H1 (cell line): Measurements from ENCODE around the gene ARHGAP24. TPM values are rescaled to one million over a fixed set of nuclear protein-coding genes. Genes with fewer than 3 reads are reported as not detected.

ENCODE experiments used
- CTCF ChIA-PET: fragments of 300-600 bp; sonication (Branson Sonifier 250); formaldehyde crosslinking; loops from one replicate; lab custom pipeline; 2021; ENCODE audit not compliant: partially characterized antibody; lab: Charles Lee
- POLR2A ChIA-PET: fragments of 300-600 bp; sonication (Branson Sonifier 250); formaldehyde crosslinking; loops from one replicate; lab custom pipeline; 2021; ENCODE audit warnings: inconsistent platforms; ENCODE audit not compliant: partially characterized antibody; lab: Charles Lee
- DNase-seq, 2 experiments: peaks; one replicate each; pipeline versions ENCODE4 v3.0.0 to v3.0.0-alpha.2; 2010 to 2022; ENCODE audit warnings: low spot score in 2 of 2, low read depth in 1 of 2, mixed read lengths in 1 of 2
- FAIRE-seq: peaks from 2 replicates; lab custom pipeline; 2011; peaks lifted over from hg19 to GRCh38; lab: Jason Lieb, UNC
- H2AFZ ChIP-seq: 2 replicates; pipeline ENCODE4 v1.8.1; 2012; ENCODE audit warnings: low read length, inconsistent platforms
- H2AK5ac ChIP-seq: 2 replicates; pipeline ENCODE4 v1.6.1; 2013; ENCODE audit warnings: low read depth, low read length
- H2BK120ac ChIP-seq: replicated peaks from 2 replicates; pipeline ENCODE3; 2013; ENCODE audit warnings: low read depth, low read length, inconsistent platforms
- H2BK12ac ChIP-seq: 2 replicates; pipeline ENCODE4 v1.6.1; 2013; ENCODE audit warnings: low read depth, low read length
- H2BK15ac ChIP-seq: 2 replicates; pipeline ENCODE4 v1.6.1; 2013; ENCODE audit warnings: low read length
- H2BK20ac ChIP-seq: 2 replicates; pipeline ENCODE4 v1.6.1; 2013; ENCODE audit warnings: low read length
- H2BK5ac ChIP-seq: 2 replicates; pipeline ENCODE4 v1.6.1; 2013; ENCODE audit warnings: low read depth, low read length
- H3K14ac ChIP-seq: 2 replicates; pipeline ENCODE4 v1.6.1; 2013; ENCODE audit warnings: inconsistent platforms; ENCODE audit not compliant: insufficient read length
- H3K18ac ChIP-seq: 2 replicates; pipeline ENCODE4 v1.6.1; 2013; ENCODE audit warnings: low read length; ENCODE audit errors: extremely low read depth
- H3K23ac ChIP-seq: 2 replicates; pipeline ENCODE4 v1.6.1; 2013; ENCODE audit warnings: inconsistent platforms; ENCODE audit not compliant: insufficient read length
- H3K23me2 ChIP-seq: 2 replicates; pipeline ENCODE4 v1.6.1; 2013; ENCODE audit warnings: low read depth, low read length
- H3K27ac ChIP-seq: 2 replicates; pipeline ENCODE4 v1.6.1; 2011; ENCODE audit warnings: low read depth, low read length, inconsistent platforms
- H3K27me3 ChIP-seq, 4 experiments: replicated peaks in 1 of 4; 1 replicate in 1 of 4; 2 replicates in 3 of 4; pipeline versions ENCODE4 v1.6.1 to v1.8.1; 2011 to 2013; ENCODE audit warnings: low read length in 3 of 4, mild to moderate bottlenecking in 3 of 4, inconsistent platforms in 2 of 4, mixed read lengths in 2 of 4, moderate library complexity in 1 of 4; ENCODE audit not compliant: control insufficient read depth in 3 of 4, insufficient read depth in 3 of 4; ENCODE audit errors: extremely low read depth in 1 of 4
- H3K36me3 ChIP-seq, 4 experiments: 2 replicates each; pipeline versions ENCODE4 v1.6.1 to v1.8.1; 2011 to 2013; ENCODE audit warnings: mild to moderate bottlenecking in 4 of 4, low read length in 3 of 4, moderate library complexity in 2 of 4, control low read depth in 1 of 4, inconsistent platforms in 1 of 4; ENCODE audit not compliant: insufficient read depth in 4 of 4, control insufficient read depth in 2 of 4
- H3K4ac ChIP-seq: replicated peaks from 2 replicates; pipeline ENCODE3; 2013; ENCODE audit warnings: low read length, low read depth, mixed read lengths, inconsistent platforms; ENCODE audit not compliant: insufficient read length
- H3K4me1 ChIP-seq, 4 experiments: replicated peaks in 1 of 4; 1 replicate in 1 of 4; 2 replicates in 3 of 4; pipeline versions ENCODE4 v1.6.1 to v1.8.1; 2011 to 2013; ENCODE audit warnings: low read length in 3 of 4, inconsistent platforms in 2 of 4, mixed read lengths in 1 of 4; ENCODE audit not compliant: insufficient read depth in 4 of 4, control insufficient read depth in 3 of 4
- H3K4me2 ChIP-seq, 2 experiments: 2 replicates each; pipeline versions ENCODE4 v1.6.1 to v1.8.1; 2011 to 2013; ENCODE audit warnings: low read depth in 2 of 2, low read length in 2 of 2, control low read depth in 1 of 2, inconsistent platforms in 1 of 2, mild to moderate bottlenecking in 1 of 2; ENCODE audit not compliant: insufficient read depth in 1 of 2
- H3K4me3 ChIP-seq, 4 experiments: fragments of 200-600, 300-600 bp in 1 of 4; sonication (generic), shearing (Covaris generic), sonication (Bioruptor Twin) in 1 of 4; 2 replicates each; pipeline versions ENCODE4 v1.5.1 to v1.8.1; 2011 to 2016; ENCODE audit warnings: low read length in 4 of 4, low read depth in 3 of 4, control low read depth in 2 of 4, inconsistent platforms in 2 of 4, mild to moderate bottlenecking in 2 of 4, mixed read lengths in 1 of 4, moderate library complexity in 1 of 4; ENCODE audit not compliant: insufficient read depth in 2 of 4; ENCODE audit errors: extremely low read depth in 1 of 4
- H3K56ac ChIP-seq: replicated peaks from 2 replicates; pipeline ENCODE3; 2013; ENCODE audit warnings: low read depth, mild to moderate bottlenecking, mixed read lengths, low read length, inconsistent platforms; ENCODE audit not compliant: insufficient read length
- H3K79me1 ChIP-seq: 2 replicates; pipeline ENCODE4 v1.6.1; 2013; ENCODE audit warnings: low read depth, low read length, control low read depth
- H3K79me2 ChIP-seq, 2 experiments: 2 replicates each; pipeline versions ENCODE4 v1.6.1 to v1.8.1; 2012 to 2013; ENCODE audit warnings: low read length in 2 of 2, mild to moderate bottlenecking in 2 of 2, inconsistent platforms in 1 of 2; ENCODE audit not compliant: insufficient read depth in 2 of 2, control insufficient read depth in 1 of 2
- H3K9ac ChIP-seq, 4 experiments: replicated peaks in 1 of 4; 1 replicate in 1 of 4; 2 replicates in 3 of 4; pipeline versions ENCODE4 v1.6.1 to v1.8.1; 2011 to 2013; ENCODE audit warnings: low read depth in 3 of 4, low read length in 3 of 4, control low read depth in 2 of 4, mild to moderate bottlenecking in 2 of 4, moderate library complexity in 2 of 4, inconsistent platforms in 1 of 4; ENCODE audit errors: extremely low read depth in 1 of 4
- H3K9me3 ChIP-seq, 2 experiments: 2 replicates each; pipeline versions ENCODE4 v1.6.1 to v1.8.1; 2012 to 2013; ENCODE audit warnings: mild to moderate bottlenecking in 2 of 2, moderate library complexity in 2 of 2, control low read depth in 1 of 2, inconsistent platforms in 1 of 2, low read depth in 1 of 2, low read length in 1 of 2, mixed read lengths in 1 of 2; ENCODE audit not compliant: insufficient read depth in 2 of 2
- H4K20me1 ChIP-seq, 2 experiments: replicated peaks in 1 of 2; 2 replicates each; pipeline versions ENCODE3 to v1.8.1; 2011 to 2013; ENCODE audit warnings: inconsistent platforms in 2 of 2, low read length in 2 of 2, mild to moderate bottlenecking in 1 of 2; ENCODE audit not compliant: insufficient read depth in 2 of 2, control insufficient read depth in 1 of 2
- H4K5ac ChIP-seq: 2 replicates; pipeline ENCODE4 v1.6.1; 2013; ENCODE audit warnings: low read length, low read depth, mixed read lengths, inconsistent platforms; ENCODE audit not compliant: insufficient read length
- H4K8ac ChIP-seq: 2 replicates; pipeline ENCODE4 v1.8.0; 2013; ENCODE audit warnings: mild to moderate bottlenecking, moderate library complexity, low read length, inconsistent platforms; ENCODE audit not compliant: insufficient read depth; ENCODE audit errors: extremely low read depth
- H4K91ac ChIP-seq: replicated peaks from 2 replicates; pipeline ENCODE3; 2013; ENCODE audit warnings: low read length, mixed read lengths, inconsistent platforms; ENCODE audit not compliant: insufficient read length
- ASH2L ChIP-seq: fragments of 200-600, 300-600 bp; sonication (generic); IDR thresholded peaks from one replicate; pipeline ENCODE4 v1.7.1; 2017; ENCODE audit warnings: low read length
- TBP ChIP-seq: IDR thresholded peaks from 2 replicates; pipeline ENCODE4 v1.6.1; 2011; ENCODE audit warnings: low read depth, low read length, improper control_type of control experiment
- WGBS, 2 experiments: shearing (Covaris generic) in 1 of 2; methylation state at CpG; one replicate each; pipeline versions ENCODE4 v1.1.6 to v1.1.7; 2013 to 2015; ENCODE audit warnings: low lambda C conversion rate in 2 of 2, mixed read lengths in 2 of 2, inconsistent platforms in 1 of 2, low coverage in 1 of 2, missing lambda C conversion rate in 1 of 2; ENCODE audit not compliant: insufficient replicate concordance in 2 of 2, insufficient coverage in 1 of 2, insufficient read length in 1 of 2; ENCODE audit errors: extremely low coverage in 1 of 2, missing lambda C conversion rate in 1 of 2; 5-methylcytosine and 5-hydroxymethylcytosine counted together
- polyA plus RNA-seq, 7 experiments: library from polyadenylated mRNA; depleted of rRNA in 3 of 7; stranded (reverse) in 5 of 7; unstranded in 2 of 7; fragments of >200 nt in 5 of 7; fragments of 200-250 nt in 2 of 7; gene quantifications; 1 replicate in 5 of 7; 2 replicates in 1 of 7; 4 replicates in 1 of 7; pipeline versions ENCODE4 v1.2.1 to v1.2.3, GENCODE V29; 2011 to 2013; ENCODE audit warnings: missing spikeins in 2 of 7, mixed read lengths in 2 of 7
- total RNA-seq: library from RNA; stranded (reverse); fragmentation: NEBNext Ultra II Directional; extraction: Animal tissue kit (Norgen Biotek cat#: 25700); gene quantifications from 2 replicates; pipeline ENCODE4 v1.2.1, GENCODE V29; 2021

Gene ARHGAP24
- total and polyA plus RNA-seq, 2 of the 8 experiments (the other 6 are each of a cell fraction or from before 2014, with no cell fraction given) = 0.08 to 0.50 TPM

DNA sequence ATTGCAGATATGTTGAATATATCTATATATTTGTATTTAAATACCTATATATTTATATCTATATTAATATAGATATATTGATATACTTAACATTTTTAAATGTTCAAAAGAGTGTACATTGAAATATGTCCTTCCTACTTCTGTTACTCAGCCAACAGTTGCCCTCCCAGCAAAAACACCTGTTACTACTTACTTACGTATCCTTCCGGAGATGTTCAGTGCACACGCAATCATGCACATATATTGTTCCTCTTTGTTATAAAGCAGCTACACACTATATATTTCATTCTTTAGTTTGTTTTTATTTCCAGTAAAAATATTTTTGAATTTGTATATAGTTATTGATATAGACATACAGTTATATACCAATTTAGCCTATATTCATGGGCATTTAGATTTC lies 142.3 kb downstream of the ARHGAP24 start:
- H2BK120ac ChIP-seq = no peak overlapping the region
- H2AFZ ChIP-seq = no peak overlapping the region
- no peak overlapping the region for H4K91ac ChIP-seq
- no peak overlapping the region for H2BK5ac ChIP-seq
- H3K4me1 ChIP-seq = no peaks in the 10 kb centered on the region
- H4K20me1 ChIP-seq = no peaks in the 10 kb centered on the region
- H3K56ac ChIP-seq = no peak overlapping the region
- H3K27ac ChIP-seq = no peak overlapping the region
- no peak overlapping the region for H3K23ac ChIP-seq
- TF ChIP-seq ASH2L = no peak
- TF ChIP-seq TBP = no peak
- no peak overlapping the region for H2BK12ac ChIP-seq
- H3K27me3 ChIP-seq = no peaks in the 10 kb centered on the region
- no peak overlapping the region for H2BK20ac ChIP-seq
- H3K18ac ChIP-seq = no peak overlapping the region
- H3K14ac ChIP-seq = no peak overlapping the region
- H3K79me2 ChIP-seq = no peaks in the 10 kb centered on the region
- no peak overlapping the region for H3K4me3 ChIP-seq
- H4K5ac ChIP-seq = no peak overlapping the region
- DNase-seq (no peak), FAIRE-seq (no peak)
- POLR2A ChIA-PET = no interaction called here
- H2BK15ac ChIP-seq = no peak overlapping the region
- H3K23me2 ChIP-seq = no peaks in the 10 kb centered on the region
- H3K9ac ChIP-seq = no peak overlapping the region
- no peaks in the 10 kb centered on the region for H3K36me3 ChIP-seq
- H4K8ac ChIP-seq = no peak overlapping the region
- no peaks in the 10 kb centered on the region for H3K79me1 ChIP-seq
- H2AK5ac ChIP-seq = no peak overlapping the region
- WGBS, 2 experiments = 74% methylated on average over 3 of the region's 3 CpGs; no CpG with 5 or more reads in 1 of the 2 experiments
- no peak overlapping the region for H3K4ac ChIP-seq
- H3K9me3 ChIP-seq = no peaks in the 10 kb centered on the region
- CTCF ChIA-PET = interaction anchor here (0.8 kb wide), 1 partner anchor 68 kb away, joined by 3 read pairs; no protein-coding TSS in a partner anchor
- no peak overlapping the region for H3K4me2 ChIP-seq
